GM18526 (cell line): ENCODE measurements around the gene RPS4Y1.

Experiments used
- POLR2A ChIP-seq: IDR thresholded peaks from 3 replicates; pipeline ENCODE4 v1.6.1; 2011; ENCODE audit not compliant: insufficient read length; ENCODE audit errors: extremely low read depth

Gene RPS4Y1

GRCh38 chrY:2841471-2841893 lies at the start of gene RPS4Y1:
TSS of gene RPS4Y1 (plus strand) at chrY:2841602. CDS start at chrY:2841625, 23 bp downstream.
- TF ChIP-seq POLR2A: no peak

- TF ChIP-seq POLR2A: no peak
Observed at GRCh38 chrY:2796977-2797523, 44.4 kb upstream of the RPS4Y1 start.

GRCh38 chrY:2797991-2798390 lies 43.4 kb upstream of the RPS4Y1 start:
- no peak for TF ChIP-seq POLR2A

- no peak for TF ChIP-seq POLR2A
Observed at GRCh38 chrY:2800246-2800645, 41.2 kb upstream of the RPS4Y1 start.

GRCh38 chrY:2824471-2824870 lies 16.9 kb upstream of the RPS4Y1 start:
- no peak for TF ChIP-seq POLR2A

- no peak for TF ChIP-seq POLR2A
Observed at GRCh38 chrY:2828497-2828896, 12.9 kb upstream of the RPS4Y1 start.

GRCh38 chrY:2835230-2835629 lies 6.2 kb upstream of the RPS4Y1 start:
- TF ChIP-seq POLR2A: no peak

GRCh38 chrY:2837078-2837477 lies 4.3 kb upstream of the RPS4Y1 start:
- no peak for TF ChIP-seq POLR2A

- no peak for TF ChIP-seq POLR2A
Observed at GRCh38 chrY:2837932-2838331, 3.5 kb upstream of the RPS4Y1 start.

GRCh38 chrY:2846791-2847190 lies 5.4 kb downstream of the RPS4Y1 start:
- no peak for TF ChIP-seq POLR2A

- no peak for TF ChIP-seq POLR2A
Observed at GRCh38 chrY:2848384-2848783, 7.0 kb downstream of the RPS4Y1 start.

- no peak for TF ChIP-seq POLR2A
Observed at GRCh38 chrY:2849368-2849767, 8.0 kb downstream of the RPS4Y1 start.

- no peak for TF ChIP-seq POLR2A
Observed at GRCh38 chrY:2854145-2854774, 12.9 kb downstream of the RPS4Y1 start.

- no peak for TF ChIP-seq POLR2A
Observed at GRCh38 chrY:2857068-2857467, 15.7 kb downstream of the RPS4Y1 start.

- no peak for TF ChIP-seq POLR2A
Observed at GRCh38 chrY:2857686-2858085, 16.3 kb downstream of the RPS4Y1 start.

GRCh38 chrY:2859782-2860181 lies 18.4 kb downstream of the RPS4Y1 start:
- no peak for TF ChIP-seq POLR2A

- no peak for TF ChIP-seq POLR2A
Observed at GRCh38 chrY:2860511-2860910, 19.1 kb downstream of the RPS4Y1 start.
